GM12865 (cell line): ENCODE measurements around the gene MVB12A.

Source experiments
- DNase-seq: peaks from one replicate; pipeline ENCODE4 v3.0.0; 2010; ENCODE audit warnings: low read depth
- H3K4me3 ChIP-seq: 2 replicates; pipeline ENCODE4 v1.5.1; 2011; ENCODE audit warnings: mild to moderate bottlenecking, low read depth, low read length, control low read depth
- TF ChIP-seq, protein P1 (sequence below): IDR thresholded peaks from 2 replicates; pipeline ENCODE4 v1.5.1; 2011; ENCODE audit warnings: low read length, control low read depth, low read depth, inconsistent platforms; ENCODE audit not compliant: insufficient read depth; ENCODE audit errors: missing control alignments

The MVB12A gene

GRCh38 chr19:17429641-17430113 is 9.8 kb downstream of the MVB12A start:
- H3K4me3 ChIP-seq: no peak overlapping the region
- TF ChIP-seq, protein P1, sequence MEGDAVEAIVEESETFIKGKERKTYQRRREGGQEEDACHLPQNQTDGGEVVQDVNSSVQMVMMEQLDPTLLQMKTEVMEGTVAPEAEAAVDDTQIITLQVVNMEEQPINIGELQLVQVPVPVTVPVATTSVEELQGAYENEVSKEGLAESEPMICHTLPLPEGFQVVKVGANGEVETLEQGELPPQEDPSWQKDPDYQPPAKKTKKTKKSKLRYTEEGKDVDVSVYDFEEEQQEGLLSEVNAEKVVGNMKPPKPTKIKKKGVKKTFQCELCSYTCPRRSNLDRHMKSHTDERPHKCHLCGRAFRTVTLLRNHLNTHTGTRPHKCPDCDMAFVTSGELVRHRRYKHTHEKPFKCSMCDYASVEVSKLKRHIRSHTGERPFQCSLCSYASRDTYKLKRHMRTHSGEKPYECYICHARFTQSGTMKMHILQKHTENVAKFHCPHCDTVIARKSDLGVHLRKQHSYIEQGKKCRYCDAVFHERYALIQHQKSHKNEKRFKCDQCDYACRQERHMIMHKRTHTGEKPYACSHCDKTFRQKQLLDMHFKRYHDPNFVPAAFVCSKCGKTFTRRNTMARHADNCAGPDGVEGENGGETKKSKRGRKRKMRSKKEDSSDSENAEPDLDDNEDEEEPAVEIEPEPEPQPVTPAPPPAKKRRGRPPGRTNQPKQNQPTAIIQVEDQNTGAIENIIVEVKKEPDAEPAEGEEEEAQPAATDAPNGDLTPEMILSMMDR: no peak
- no peak for DNase-seq

- TF ChIP-seq, protein P1: no peak
- H3K4me3 ChIP-seq: no peak overlapping the region
- DNase-seq: no peak
Measured at GRCh38 chr19:17431417-17431816, 11.6 kb downstream of the MVB12A start.

DNA sequence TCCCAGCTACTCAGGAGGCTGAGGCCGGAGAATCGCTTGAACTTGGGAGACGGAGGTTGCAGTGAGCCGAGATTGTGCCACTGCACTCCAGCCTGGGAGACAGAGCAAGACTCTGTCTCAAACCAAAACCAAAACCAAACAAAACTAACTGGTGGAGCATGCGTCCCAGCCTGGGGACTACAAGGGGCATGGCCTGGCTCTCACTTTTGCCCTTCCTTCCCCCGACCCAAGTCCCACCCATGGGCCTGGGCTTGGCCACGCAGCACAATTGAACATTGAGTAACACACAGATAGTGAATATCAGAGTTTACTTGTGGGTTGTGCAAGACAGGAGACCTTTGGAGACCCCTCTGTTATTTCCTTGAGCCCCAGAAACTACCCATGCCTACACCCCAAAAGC is 15.4 kb downstream of the MVB12A start:
- H3K4me3 ChIP-seq: no peak overlapping the region
- no peak for DNase-seq
- TF ChIP-seq, protein P1: no peak

DNA sequence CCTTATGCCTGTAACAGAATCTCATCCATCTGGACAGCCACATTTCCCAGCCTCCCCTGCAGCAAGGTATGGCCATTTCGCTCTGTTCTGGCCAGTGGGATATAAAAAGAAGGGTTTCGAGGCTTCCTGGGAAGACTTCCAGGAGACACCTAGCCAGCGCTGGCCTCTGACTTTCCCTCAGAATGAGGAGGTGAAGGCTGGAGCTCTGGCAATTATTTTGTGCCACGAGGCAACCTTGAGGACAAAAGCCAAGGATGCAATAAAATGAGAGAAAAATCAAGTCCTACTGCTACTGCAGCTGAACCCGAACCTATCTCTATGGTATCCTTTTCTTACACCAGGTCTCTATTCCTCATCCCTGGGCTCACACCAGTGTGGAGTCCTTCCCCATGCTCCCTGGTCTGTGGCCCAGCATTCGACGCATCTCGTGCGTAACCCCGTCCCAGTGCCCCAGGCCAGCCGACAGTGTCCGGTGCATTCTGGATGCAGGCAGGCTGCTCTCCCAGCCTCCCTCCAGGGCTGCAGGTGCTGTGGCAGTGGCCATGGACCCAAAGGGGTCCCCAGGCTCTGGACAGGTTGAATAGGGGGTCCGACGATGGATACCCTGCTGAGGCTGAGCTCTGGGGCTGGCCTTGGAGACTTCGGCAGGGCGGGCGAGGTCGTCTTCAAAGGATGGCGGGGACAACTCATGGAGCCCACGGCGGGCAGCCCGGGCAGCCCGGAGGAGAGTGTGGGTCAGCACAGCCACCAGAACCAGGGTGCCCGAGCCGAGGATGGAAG is 16.4 kb downstream of the MVB12A start:
- TF ChIP-seq, protein P1: no peak
- DNase-seq: no peak

DNA sequence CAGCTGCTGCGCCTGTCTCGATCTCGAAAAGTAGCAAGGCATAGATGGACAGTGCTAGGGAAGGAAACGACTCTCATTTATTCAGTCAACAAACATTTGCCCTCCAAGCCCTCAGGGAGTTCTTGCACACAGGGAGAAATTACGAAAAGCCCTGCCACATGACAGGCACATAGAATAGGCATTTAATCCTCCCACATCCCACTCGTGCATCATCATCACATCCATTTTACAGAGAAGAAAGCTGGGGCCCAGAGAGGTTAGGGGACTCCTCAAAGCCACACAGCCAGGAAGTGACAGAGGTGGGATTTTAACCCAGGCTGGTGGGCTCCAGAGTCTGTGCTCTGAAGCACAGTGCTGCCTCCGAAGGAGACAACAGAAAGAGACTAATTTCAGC is 17.0 kb downstream of the MVB12A start:
- TF ChIP-seq, protein P1: no peak
- no peak for DNase-seq
- no peak overlapping the region for H3K4me3 ChIP-seq

More for the DNA sequence above, 16.4 kb downstream of the MVB12A start:
- H3K4me3 ChIP-seq: no peak overlapping the region

- H3K4me3 ChIP-seq: no peak overlapping the region
- peak; percentile 32 for DNase-seq
- TF ChIP-seq, protein P1: peak; percentile 48
Measured at GRCh38 chr19:17441241-17442021, 21.6 kb downstream of the MVB12A start.
